SK-N-SH treated with all-trans-retinoic acid at 6 μM for 48 hours (cell line): ENCODE measurements around the gene BTAF1.

Experiments
- ATAC-seq: fragments of 200-7000 bp; cut with Tn5 transposase; 3 replicates; pipeline ENCODE4 v1.9.1; 2020; ENCODE audit warnings: mild to moderate bottlenecking, moderate library complexity
- ARNTL ChIP-seq: fragments of 450-650 bp; formaldehyde crosslinking; IDR thresholded peaks from 2 replicates; pipeline ENCODE4 v1.5.0; 2020; ENCODE audit warnings: low read depth, mild to moderate bottlenecking, moderate library complexity, borderline replicate concordance
- BACH2 ChIP-seq: fragments of 250-450 bp; sonication (Bioruptor Pico); IDR thresholded peaks from 2 replicates; pipeline ENCODE4 v1.9.0; 2021; ENCODE audit warnings: mild to moderate bottlenecking, borderline replicate concordance
- CSDC2 ChIP-seq: fragments of 250-450 bp; sonication (Bioruptor Pico); IDR thresholded peaks from 2 replicates; pipeline ENCODE4 v1.5.0; 2020; ENCODE audit warnings: mild to moderate bottlenecking, moderate library complexity
- CSRNP3 ChIP-seq: fragments of 250-450 bp; sonication (Bioruptor Pico); IDR thresholded peaks from 2 replicates; pipeline ENCODE4 v1.5.1; 2021; ENCODE audit warnings: mild to moderate bottlenecking, moderate library complexity
- ESRRG ChIP-seq: fragments of 250-450 bp; sonication (Bioruptor Pico); IDR thresholded peaks from 2 replicates; pipeline ENCODE4 v1.6.1; 2021; ENCODE audit warnings: mild to moderate bottlenecking
- GLIS3 ChIP-seq: fragments of 250-450 bp; sonication (Bioruptor Pico); IDR thresholded peaks from 2 replicates; pipeline ENCODE4 v1.5.0; 2020; ENCODE audit warnings: mild to moderate bottlenecking, moderate library complexity
- ISL1 ChIP-seq: fragments of 250-450 bp; sonication (Bioruptor Pico); IDR thresholded peaks from 2 replicates; pipeline ENCODE4 v2.1.2; 2022; ENCODE audit warnings: mild to moderate bottlenecking, moderate library complexity
- OSR1 ChIP-seq: fragments of 250-450 bp; sonication (Bioruptor Pico); IDR thresholded peaks from 2 replicates; pipeline ENCODE4 v1.8.0; 2022; ENCODE audit warnings: moderate library complexity, mild to moderate bottlenecking, inconsistent platforms
- PATZ1 ChIP-seq: fragments of 250-450 bp; sonication (Bioruptor Pico); IDR thresholded peaks from 2 replicates; pipeline ENCODE4 v1.8.0; 2020; ENCODE audit warnings: mild to moderate bottlenecking, moderate library complexity, borderline replicate concordance
- POU6F1 ChIP-seq: fragments of 250-450 bp; sonication (Bioruptor Pico); IDR thresholded peaks from 2 replicates; pipeline ENCODE4 v1.8.0; 2021; ENCODE audit warnings: low read depth, mild to moderate bottlenecking, moderate library complexity, borderline replicate concordance
- RARB ChIP-seq: fragments of 250-450 bp; sonication (Bioruptor Pico); IDR thresholded peaks from 2 replicates; pipeline ENCODE4 v1.8.0; 2021; ENCODE audit warnings: mild to moderate bottlenecking, moderate library complexity
- SNAI2 ChIP-seq: fragments of 250-450 bp; sonication (Bioruptor Pico); IDR thresholded peaks from 2 replicates; pipeline ENCODE4 v1.5.0; 2020; ENCODE audit warnings: mild to moderate bottlenecking, moderate library complexity
- TCF4 ChIP-seq: fragments of 250-450 bp; sonication (Bioruptor Pico); IDR thresholded peaks from 2 replicates; pipeline ENCODE4 v1.8.0; 2021; ENCODE audit warnings: mild to moderate bottlenecking, moderate library complexity, borderline replicate concordance
- TOX ChIP-seq: fragments of 250-450 bp; sonication (Bioruptor Pico); IDR thresholded peaks from 2 replicates; pipeline ENCODE4 v1.8.0; 2021; ENCODE audit warnings: mild to moderate bottlenecking, moderate library complexity, borderline replicate concordance
- TSHZ2 ChIP-seq: fragments of 250-450 bp; sonication (Bioruptor Pico); IDR thresholded peaks from 2 replicates; pipeline ENCODE4 v1.5.0; 2020; ENCODE audit warnings: mild to moderate bottlenecking, moderate library complexity
- ZC3H10 ChIP-seq: fragments of 250-450 bp; sonication (Bioruptor Pico); IDR thresholded peaks from 2 replicates; pipeline ENCODE4 v1.5.1; 2021; ENCODE audit warnings: mild to moderate bottlenecking, moderate library complexity
- ZFP3 ChIP-seq: fragments of 250-450 bp; sonication (Bioruptor Pico); IDR thresholded peaks from 2 replicates; pipeline ENCODE4 v1.5.0; 2020; ENCODE audit warnings: mild to moderate bottlenecking, moderate library complexity
- ZFP30 ChIP-seq: fragments of 450-650 bp; formaldehyde crosslinking; IDR thresholded peaks from 2 replicates; pipeline ENCODE4 v1.5.0; 2022; ENCODE audit warnings: mild to moderate bottlenecking, moderate library complexity
- ZNF565 ChIP-seq: fragments of 450-650 bp; formaldehyde crosslinking; conservative IDR thresholded peaks from 2 replicates; pipeline ENCODE4 v1.5.0; 2020; ENCODE audit warnings: low read depth, mild to moderate bottlenecking, moderate library complexity
- ZNF70 ChIP-seq: fragments of 450-650 bp; formaldehyde crosslinking; IDR thresholded peaks from 2 replicates; pipeline ENCODE4 v1.5.0; 2020; ENCODE audit warnings: mild to moderate bottlenecking, moderate library complexity
- ZNF8 ChIP-seq: fragments of 450-650 bp; formaldehyde crosslinking; IDR thresholded peaks from 2 replicates; pipeline ENCODE4 v1.5.0; 2020; ENCODE audit warnings: mild to moderate bottlenecking, moderate library complexity

Gene BTAF1

GRCh38 chr10:92005978-92006377, 82.4 kb downstream of the BTAF1 start:
- ATAC-seq: no peak
- TF ChIP-seq TSHZ2 (no peak), ISL1 (CRISPR knock-in tag) (no peak), TOX (CRISPR knock-in tag) (no peak), ZNF8 (CRISPR knock-in tag) (no peak), ESRRG (CRISPR knock-in tag) (no peak), TCF4 (CRISPR knock-in tag) (no peak), PATZ1 (CRISPR knock-in tag) (no peak), ZNF70 (CRISPR knock-in tag) (no peak), SNAI2 (no peak), CSDC2 (CRISPR knock-in tag) (no peak), ZFP3 (CRISPR knock-in tag) (no peak), OSR1 (CRISPR knock-in tag) (no peak), ARNTL (no peak), ZFP30 (CRISPR knock-in tag) (no peak)
- TF ChIP-seq, all 23 proteins: peak for 0

- no peak for TF ChIP-seq GLIS3 (CRISPR knock-in tag)
- no peak for TF ChIP-seq PATZ1 (CRISPR knock-in tag)
- no peak for TF ChIP-seq CSRNP3
- no peak for TF ChIP-seq ZFP3 (CRISPR knock-in tag)
- TF ChIP-seq TSHZ2: no peak
- no peak for TF ChIP-seq SNAI2
- TF ChIP-seq ARNTL: no peak
- no peak for TF ChIP-seq ZNF565 (CRISPR knock-in tag)
- no peak for TF ChIP-seq ZC3H10
- TF ChIP-seq ZNF70 (CRISPR knock-in tag): no peak
- TF ChIP-seq TCF4 (CRISPR knock-in tag): no peak
- TF ChIP-seq CSDC2 (CRISPR knock-in tag): no peak
- no peak for TF ChIP-seq RARB
- TF ChIP-seq OSR1 (CRISPR knock-in tag): no peak
- no peak for TF ChIP-seq BACH2 (CRISPR knock-in tag)
- TF ChIP-seq ISL1 (CRISPR knock-in tag): no peak
- TF ChIP-seq POU6F1 (CRISPR knock-in tag): no peak
- TF ChIP-seq ZFP30 (CRISPR knock-in tag): no peak
- no peak for ATAC-seq
Observed at GRCh38 chr10:92009445-92009844, 85.9 kb downstream of the BTAF1 start.
